GM12891 (cell line): Measurements from ENCODE around the gene ACE2.

Source experiments
- POLR2A ChIP-seq: IDR thresholded peaks from 2 replicates; pipeline ENCODE4 v1.6.1; 2011; ENCODE audit warnings: low read depth, low read length, control low read depth
- POLR2AphosphoS5 ChIP-seq: IDR thresholded peaks from 2 replicates; pipeline ENCODE4 v1.6.1; 2011; ENCODE audit warnings: low read depth, low read length, control low read depth
- TAF1 ChIP-seq: IDR thresholded peaks from 2 replicates; pipeline ENCODE4 v1.6.1; 2011; ENCODE audit warnings: low read depth, low read length, control low read depth

- TF ChIP-seq POLR2AphosphoS5, result no peak
- TF ChIP-seq POLR2A, result no peak
- TF ChIP-seq TAF1, result no peak
Measured at GRCh38 chrX:15617111-15617510, 16.4 kb upstream of the ACE2 start.
